BLaER1 (cell line): Measurements from ENCODE around the gene IQCF6.
"Not testable (repeated sequence)": the region's sequence is repeated elsewhere in the genome, so short reads cannot be mapped to it uniquely, and the experiment has no call there.

Source experiments
- H3K27ac ChIP-seq: shearing (Covaris generic); formaldehyde crosslinking; 2 replicates; pipeline ENCODE4 v1.8.1; 2022
- H3K27me3 ChIP-seq: shearing (Covaris generic); formaldehyde crosslinking; 2 replicates; pipeline ENCODE4 v1.8.1; 2022
- H3K36me3 ChIP-seq: shearing (Covaris generic); formaldehyde crosslinking; 2 replicates; pipeline ENCODE4 v1.8.1; 2022
- H3K4me1 ChIP-seq: shearing (Covaris generic); formaldehyde crosslinking; 2 replicates; pipeline ENCODE4 v1.8.1; 2022
- H3K4me2 ChIP-seq: shearing (Covaris generic); formaldehyde crosslinking; 2 replicates; pipeline ENCODE4 v1.8.1; 2022
- H3K4me3 ChIP-seq: shearing (Covaris generic); formaldehyde crosslinking; 2 replicates; pipeline ENCODE4 v1.8.1; 2022
- H3K9ac ChIP-seq: shearing (Covaris generic); formaldehyde crosslinking; 2 replicates; pipeline ENCODE4 v1.8.1; 2022
- H3K9me3 ChIP-seq: shearing (Covaris generic); formaldehyde crosslinking; 2 replicates; pipeline ENCODE4 v1.8.1; 2022
- H4K20me1 ChIP-seq: shearing (Covaris generic); formaldehyde crosslinking; 2 replicates; pipeline ENCODE4 v1.8.1; 2022
- Cebpa-rat ChIP-seq: shearing (Covaris generic); IDR thresholded peaks from 2 replicates; pipeline ENCODE4 v1.8.1; 2022

IQCF6 gene

DNA sequence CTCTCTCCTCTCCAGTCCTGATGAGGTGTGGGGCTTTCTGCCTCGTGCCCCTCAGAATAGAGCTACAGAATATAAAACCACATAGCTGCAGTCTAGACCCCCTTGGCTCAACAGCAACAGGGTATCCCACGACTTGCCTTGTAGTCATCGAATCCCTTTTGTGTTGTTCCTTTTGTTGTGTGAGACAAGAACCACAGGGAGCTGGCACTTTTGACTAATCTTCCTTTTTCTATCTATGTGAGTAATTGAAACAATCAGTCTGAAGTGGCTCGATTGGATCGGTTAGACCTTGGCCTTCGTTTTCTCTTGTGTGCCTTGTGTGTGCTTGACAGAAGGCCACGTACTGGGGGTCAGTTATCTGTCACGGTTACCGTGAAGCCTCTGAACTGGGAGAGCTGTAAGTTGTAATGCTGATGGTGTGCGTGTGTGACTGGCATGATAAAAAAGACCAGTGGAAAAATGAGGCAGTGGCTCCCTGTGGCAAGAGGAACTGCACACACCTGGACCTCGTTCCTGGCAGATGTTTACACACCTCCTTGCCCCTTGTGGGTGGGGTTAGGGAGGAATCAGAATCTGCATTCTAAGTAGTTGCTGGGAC is 23.2 kb upstream of the IQCF6 start:
- Histone ChIP-seq H3K9ac (no peak overlapping the region), H4K20me1 (no peaks in the 10 kb centered on the region), H3K27me3 (no peaks in the 10 kb centered on the region), H3K27ac (no peak overlapping the region), H3K4me1 (peaks cover 53% of the 10 kb centered on the region), H3K4me3 (no peak overlapping the region), H3K4me2 (peak overlapping the region; percentile 17; the same call in 1 of the 2 replicates), H3K36me3 (no peaks in the 10 kb centered on the region), H3K9me3 (no peaks in the 10 kb centered on the region)
- TF ChIP-seq Cebpa-rat: no peak

DNA sequence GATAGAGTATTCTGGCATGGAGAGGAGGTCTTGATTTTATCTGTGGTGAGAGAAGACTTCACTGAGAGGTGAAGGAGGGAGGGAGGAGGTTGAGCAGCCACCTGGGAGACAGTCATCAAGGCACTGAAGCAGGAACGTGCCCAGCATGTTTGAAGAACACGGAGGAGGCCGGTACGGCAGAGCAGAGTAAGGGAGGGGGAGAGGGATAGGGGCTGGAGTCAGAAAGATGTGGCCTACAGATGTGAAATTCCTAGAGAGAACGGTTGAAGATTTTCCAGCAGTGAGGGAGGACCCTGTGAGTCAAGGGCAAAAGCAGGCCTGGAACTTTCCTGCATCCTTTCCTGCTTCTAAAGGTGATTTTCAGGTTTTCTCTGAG is 21.7 kb upstream of the IQCF6 start:
- H3K9me3 ChIP-seq: no peaks in the 10 kb centered on the region
- peaks cover 64% of the 10 kb centered on the region for H3K4me1 ChIP-seq
- H3K27me3 ChIP-seq: no peaks in the 10 kb centered on the region
- H3K27ac ChIP-seq: no peak overlapping the region
- no peaks in the 10 kb centered on the region for H3K36me3 ChIP-seq
- H3K4me3 ChIP-seq: no peak overlapping the region
- no peak overlapping the region for H3K4me2 ChIP-seq
- H4K20me1 ChIP-seq: no peaks in the 10 kb centered on the region
- no peak overlapping the region for H3K9ac ChIP-seq
- TF ChIP-seq Cebpa-rat: no peak

DNA sequence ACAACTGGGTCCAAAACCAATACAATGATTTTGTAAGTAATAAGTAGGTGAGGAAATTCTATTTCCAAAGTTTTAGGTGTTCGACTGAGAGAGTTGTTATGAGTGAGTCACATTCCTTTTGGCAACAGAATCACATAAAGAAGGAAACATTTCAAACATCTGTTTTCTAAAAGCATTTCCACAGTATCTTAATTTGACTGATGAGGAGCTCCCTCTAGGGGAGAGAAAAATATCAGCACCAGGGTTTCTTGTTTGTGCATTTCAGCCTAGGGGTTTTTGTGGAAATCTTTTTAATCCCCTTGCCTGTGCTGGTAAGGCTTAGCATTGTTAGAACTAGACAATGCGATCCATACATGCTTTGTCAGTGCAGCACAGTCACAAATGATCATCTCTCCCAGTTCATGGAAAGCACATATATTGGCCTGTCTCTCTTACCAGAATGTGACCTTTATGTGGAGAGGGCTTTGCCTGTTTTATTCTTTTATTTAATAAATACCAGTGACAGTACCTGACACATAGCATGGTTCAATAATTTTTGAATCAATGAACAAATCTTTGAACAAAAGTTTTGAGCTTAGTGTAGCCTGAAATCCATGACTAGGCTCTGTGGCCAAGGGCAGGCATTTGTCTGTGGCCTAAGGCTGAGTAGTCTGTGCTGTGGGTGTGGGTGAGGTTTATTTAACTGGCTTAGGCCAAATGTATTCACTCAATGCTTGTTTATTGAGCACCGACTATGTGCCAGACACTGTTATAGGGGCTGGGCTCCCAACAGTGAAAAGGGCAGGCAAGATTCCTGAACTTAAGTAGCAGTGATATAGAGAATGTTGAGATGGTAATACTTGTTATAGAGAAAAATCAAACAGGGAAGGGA is 21.1 kb upstream of the IQCF6 start:
- H3K4me1 ChIP-seq: peaks cover 63% of the 10 kb centered on the region
- no peaks in the 10 kb centered on the region for H4K20me1 ChIP-seq
- H3K36me3 ChIP-seq: no peaks in the 10 kb centered on the region
- no peak overlapping the region for H3K9ac ChIP-seq
- no peaks in the 10 kb centered on the region for H3K9me3 ChIP-seq
- H3K4me3 ChIP-seq: no peak overlapping the region
- no peak overlapping the region for H3K27ac ChIP-seq
- no peak for TF ChIP-seq Cebpa-rat
- no peak overlapping the region for H3K4me2 ChIP-seq
- no peaks in the 10 kb centered on the region for H3K27me3 ChIP-seq

DNA sequence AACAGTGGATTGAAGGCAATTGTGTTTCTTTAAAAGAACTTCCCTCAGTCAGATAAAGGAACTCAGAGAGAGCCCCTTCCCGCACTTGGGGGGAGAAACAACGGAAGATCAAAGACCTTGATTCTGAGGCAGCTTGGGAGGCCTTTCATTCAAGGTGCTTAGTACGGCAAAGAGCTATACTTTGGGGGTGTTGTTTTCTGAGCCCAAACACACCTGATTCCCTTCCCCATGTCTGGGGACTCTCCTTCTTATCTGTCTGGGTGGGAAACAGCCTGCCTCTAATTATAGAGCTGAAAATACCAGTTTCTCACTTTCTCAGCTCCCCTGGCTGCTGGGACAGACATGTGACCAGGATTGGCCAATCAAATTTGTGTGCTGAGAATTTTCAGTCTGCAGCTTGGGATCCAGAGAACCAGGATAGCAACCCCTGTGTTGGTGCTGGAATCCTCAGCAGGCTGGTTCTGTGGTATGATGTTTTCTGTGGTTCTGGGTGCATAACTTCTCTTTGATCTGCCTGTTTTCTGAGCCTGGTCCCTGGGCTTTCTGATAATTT is 19.4 kb upstream of the IQCF6 start:
- Histone ChIP-seq H3K27me3 (no peaks in the 10 kb centered on the region), H3K27ac (no peak overlapping the region), H3K4me1 (peaks cover 54% of the 10 kb centered on the region), H3K4me2 (peak overlapping the region; percentile 58), H3K9me3 (no peaks in the 10 kb centered on the region), H3K36me3 (no peaks in the 10 kb centered on the region), H3K4me3 (no peak overlapping the region), H3K9ac (no peak overlapping the region), H4K20me1 (no peaks in the 10 kb centered on the region)
- TF ChIP-seq Cebpa-rat: no peak

DNA sequence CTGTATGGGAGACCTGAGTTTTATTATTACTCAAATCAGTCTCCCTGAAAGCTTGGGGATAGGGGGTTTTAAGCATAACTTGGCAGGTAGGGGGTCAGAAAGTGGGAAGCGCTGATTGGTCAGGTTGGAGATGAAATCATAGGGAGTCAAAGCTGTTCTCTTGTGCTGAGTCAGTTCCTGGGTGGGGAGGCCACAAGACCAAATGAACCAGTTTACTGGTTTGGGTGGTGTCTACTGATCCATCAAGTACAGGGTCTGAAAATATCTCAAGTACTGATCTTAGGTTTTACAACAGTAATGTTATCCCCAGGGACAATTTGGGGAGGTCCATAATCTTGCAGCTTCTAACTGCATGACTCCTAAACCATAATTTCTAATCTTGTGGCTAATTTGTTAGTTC is 17.8 kb upstream of the IQCF6 start:
- Histone ChIP-seq H3K27me3 (no peaks in the 10 kb centered on the region), H3K9me3 (no peaks in the 10 kb centered on the region), H3K36me3 (no peaks in the 10 kb centered on the region), H3K4me1 (peaks cover 38% of the 10 kb centered on the region), H3K27ac (no peak overlapping the region), H3K4me3 (no peak overlapping the region), H3K9ac (no peak overlapping the region), H3K4me2 (peak overlapping the region; percentile 58), H4K20me1 (no peaks in the 10 kb centered on the region)
- TF ChIP-seq Cebpa-rat: no peak

DNA sequence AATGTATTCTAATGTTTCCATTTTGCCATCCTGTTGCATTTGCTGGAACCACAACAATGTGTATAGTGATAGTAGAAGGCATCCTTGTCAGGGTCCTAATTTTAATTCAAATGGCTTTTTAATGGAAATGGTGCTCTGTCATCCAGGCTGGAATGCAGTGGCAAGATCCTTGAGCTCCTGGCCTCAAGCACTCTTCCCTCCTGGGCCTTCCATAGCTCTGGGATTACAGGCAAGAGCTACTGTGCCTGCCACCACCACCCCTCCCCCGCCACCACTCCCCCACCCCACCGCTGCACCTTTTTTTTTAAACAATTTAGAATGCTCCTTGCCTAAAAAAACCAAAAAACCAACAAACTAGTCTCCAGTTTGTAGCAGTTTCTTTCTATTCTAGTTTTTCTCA is 15.2 kb upstream of the IQCF6 start:
- Histone ChIP-seq H3K27me3 (no peaks in the 10 kb centered on the region), H3K4me1 (peaks cover 31% of the 10 kb centered on the region)
- no peak for TF ChIP-seq Cebpa-rat

DNA sequence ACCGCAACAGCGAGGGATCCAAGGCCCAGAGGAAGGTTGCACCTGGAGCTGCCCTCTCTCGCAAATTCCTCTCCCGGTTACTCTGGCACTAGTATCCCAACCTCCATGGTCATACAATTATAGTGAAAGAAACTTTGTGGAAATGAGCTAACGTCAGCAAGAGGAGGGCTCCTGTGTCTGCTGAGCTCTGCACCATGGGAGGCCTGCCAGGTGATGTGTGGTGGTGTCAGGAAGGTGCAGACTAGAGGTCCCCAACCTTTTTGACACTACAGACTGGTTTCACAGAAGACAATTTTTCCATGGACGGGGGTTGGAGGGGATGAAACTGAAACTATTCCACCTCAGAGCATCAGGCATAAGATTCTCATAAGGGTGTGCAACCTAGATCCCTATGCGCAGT is 13.2 kb upstream of the IQCF6 start:
- no peaks in the 10 kb centered on the region for H4K20me1 ChIP-seq
- H3K9ac ChIP-seq: no peak overlapping the region
- no peak overlapping the region for H3K27ac ChIP-seq
- H3K4me1 ChIP-seq: peaks cover 19% of the 10 kb centered on the region
- H3K4me2 ChIP-seq: no peak overlapping the region
- no peak for TF ChIP-seq Cebpa-rat
- H3K4me3 ChIP-seq: no peak overlapping the region
- peaks cover 10% of the 10 kb centered on the region; the same call in 1 of the 2 replicates for H3K9me3 ChIP-seq
- no peaks in the 10 kb centered on the region for H3K36me3 ChIP-seq
- no peaks in the 10 kb centered on the region for H3K27me3 ChIP-seq

More for the DNA sequence above, 15.2 kb upstream of the IQCF6 start:
- H3K36me3 ChIP-seq: no peaks in the 10 kb centered on the region
- no peak overlapping the region for H3K27ac ChIP-seq
- H3K4me3 ChIP-seq: no peak overlapping the region
- H3K9ac ChIP-seq: no peak overlapping the region
- H4K20me1 ChIP-seq: no peaks in the 10 kb centered on the region
- no peak overlapping the region for H3K4me2 ChIP-seq
- H3K9me3 ChIP-seq: no peaks in the 10 kb centered on the region

DNA sequence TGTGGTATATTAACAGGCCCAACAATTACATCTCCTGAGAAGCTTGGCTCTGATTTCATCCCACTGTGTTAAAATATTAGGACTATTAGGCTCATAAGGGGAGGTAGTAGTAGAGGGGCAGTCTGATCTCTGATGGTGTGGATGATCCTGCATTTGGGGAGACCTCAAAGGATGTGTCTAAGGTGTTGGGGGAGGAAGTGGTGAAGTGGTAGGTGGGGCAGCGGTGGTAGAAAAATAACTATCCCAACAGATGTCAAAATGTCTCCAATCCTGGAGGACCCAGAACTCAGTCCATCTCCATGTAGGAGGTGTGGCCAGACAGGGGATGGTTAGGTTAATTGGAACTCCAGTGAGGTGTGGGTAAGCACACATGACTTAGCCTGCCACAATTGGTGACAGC is 10.4 kb upstream of the IQCF6 start:
- no peak for TF ChIP-seq Cebpa-rat
- H4K20me1 ChIP-seq: no peaks in the 10 kb centered on the region
- H3K27ac ChIP-seq: no peak overlapping the region
- no peak overlapping the region for H3K9ac ChIP-seq
- H3K27me3 ChIP-seq: no peaks in the 10 kb centered on the region
- H3K4me2 ChIP-seq: no peak overlapping the region
- H3K4me1 ChIP-seq: peaks cover 15% of the 10 kb centered on the region
- H3K36me3 ChIP-seq: no peaks in the 10 kb centered on the region
- no peak overlapping the region for H3K4me3 ChIP-seq
- peaks cover 10% of the 10 kb centered on the region; the same call in 1 of the 2 replicates for H3K9me3 ChIP-seq

DNA sequence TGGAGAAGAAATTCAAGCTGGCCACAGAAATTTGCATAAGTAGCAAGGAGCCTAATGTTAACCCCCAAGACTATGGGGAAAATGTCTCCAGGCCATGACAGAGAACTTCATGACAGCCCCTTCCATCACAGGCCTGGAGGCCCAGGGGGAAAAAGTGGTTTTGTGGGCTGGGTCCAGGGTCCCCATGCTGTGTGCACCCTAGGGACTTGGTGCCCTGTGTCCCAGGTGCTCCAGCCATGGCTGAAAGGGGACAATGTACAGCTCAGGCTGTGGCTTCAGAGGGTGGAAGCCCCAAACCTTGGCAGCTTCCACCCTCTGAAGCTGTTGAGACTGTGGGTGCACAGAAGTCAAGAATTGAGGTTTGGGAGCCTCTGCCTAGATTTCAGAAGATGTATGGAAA is 8.5 kb upstream of the IQCF6 start:
- not testable (repeated sequence) for H3K27me3 ChIP-seq, H3K4me3 ChIP-seq, H3K9ac ChIP-seq, H3K36me3 ChIP-seq, H3K27ac ChIP-seq, H3K9me3 ChIP-seq, H4K20me1 ChIP-seq
- Histone ChIP-seq H3K4me2 (peak overlapping the region; percentile 35), H3K4me1 (peaks cover 15% of the 10 kb centered on the region)

DNA sequence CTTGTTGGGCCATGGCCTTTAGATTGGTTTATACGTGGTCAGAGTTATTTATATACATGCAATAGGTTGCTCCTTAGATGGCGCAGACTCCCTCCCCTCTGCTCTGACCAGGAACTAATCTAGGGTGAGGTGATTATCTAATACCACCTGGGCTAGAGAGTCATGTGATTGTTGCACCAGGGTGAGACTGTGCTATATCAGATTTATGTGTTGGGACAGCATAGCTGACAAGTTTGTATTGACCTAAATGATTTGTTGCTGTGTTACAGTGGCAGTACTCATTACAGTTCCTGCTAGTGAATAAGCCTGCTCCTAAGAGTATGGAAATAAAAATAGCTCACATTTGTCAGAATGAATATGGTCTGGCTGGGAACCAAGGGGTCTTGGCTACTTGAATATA is 7.2 kb upstream of the IQCF6 start:
- Histone ChIP-seq H3K9ac (no peak overlapping the region), H3K9me3 (peaks cover 10% of the 10 kb centered on the region; the same call in 1 of the 2 replicates), H3K36me3 (no peaks in the 10 kb centered on the region), H3K27me3 (no peaks in the 10 kb centered on the region), H3K27ac (no peak overlapping the region), H3K4me2 (no peak overlapping the region), H3K4me3 (no peak overlapping the region), H3K4me1 (peaks cover 15% of the 10 kb centered on the region), H4K20me1 (no peaks in the 10 kb centered on the region)
- no peak for TF ChIP-seq Cebpa-rat
